ENCODE data around the gene KCNH2.

Gene KCNH2

GRCh38 chr7:150994838-150995510, 16.9 kb upstream of the KCNH2 start:
- no peak overlapping the region for H3K27ac ChIP-seq
- no peak for DNase-seq (ENCODE audit: low spot score)
- TF ChIP-seq CTCF (IDR thresholded peaks at IDR 0.05) = no peak
- peak overlapping the region; percentile 40 for H3K4me3 ChIP-seq

- TF ChIP-seq CTCF (IDR thresholded peaks at IDR 0.05) = no peak
- Histone ChIP-seq H3K27ac (peak overlapping the region in 1 of 2 donors; percentile 26), H3K4me3 (peak overlapping the region; percentile 40)
Measured at GRCh38 chr7:150994141-150994837, 16.2 kb upstream of the KCNH2 start.

GRCh38 chr7:150993511-150993910, 15.4 kb upstream of the KCNH2 start:
- no peak for DNase-seq (ENCODE audit: low spot score)
- Histone ChIP-seq H3K4me3 (peak overlapping the region; percentile 10), H3K27ac (peak overlapping the region in 1 of 2 donors; percentile 57)
- TF ChIP-seq CTCF (IDR thresholded peaks at IDR 0.05) = no peak

More at GRCh38 chr7:150994141-150994837, 16.2 kb upstream of the KCNH2 start:
- no peak for DNase-seq (ENCODE audit: low spot score)

DNA sequence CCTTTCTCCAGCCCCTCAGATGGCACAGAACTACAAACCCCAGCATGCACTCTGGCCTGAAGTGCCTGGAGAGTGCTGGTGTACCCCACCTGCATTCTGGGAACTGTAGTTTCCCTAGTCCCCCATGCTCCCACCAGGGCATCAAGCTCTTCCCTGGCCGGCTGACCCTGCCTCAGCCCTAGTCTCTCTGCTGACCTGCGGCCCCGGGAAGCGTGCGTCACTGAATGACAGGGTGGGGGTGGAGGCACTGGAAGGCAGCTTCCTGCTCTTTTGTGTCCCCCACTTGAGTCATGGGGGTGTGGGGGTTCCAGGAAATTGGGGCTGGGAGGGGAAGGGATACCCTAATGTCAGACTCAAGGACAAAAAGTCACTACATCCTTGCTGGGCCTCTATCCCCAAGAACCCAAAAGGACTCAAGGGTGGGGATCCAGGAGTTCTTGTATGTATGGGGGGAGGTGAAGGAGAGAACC, 14.7 kb upstream of the KCNH2 start:
- no peak for TF ChIP-seq CTCF (IDR thresholded peaks at IDR 0.05)
- peak overlapping the region in 1 of 2 donors; percentile 57 for H3K27ac ChIP-seq
- H3K4me3 ChIP-seq = no peak overlapping the region
- DNase-seq (ENCODE audit: low spot score) = no peak

- Histone ChIP-seq H3K4me3 (no peak overlapping the region), H3K27ac (peak overlapping the region in 1 of 2 donors; percentile 41)
- no peak for TF ChIP-seq CTCF (IDR thresholded peaks at IDR 0.05)
- no peak for DNase-seq (ENCODE audit: low spot score)
Measured at GRCh38 chr7:150992051-150992640, 14.0 kb upstream of the KCNH2 start.

GRCh38 chr7:150990416-150991186, 12.5 kb upstream of the KCNH2 start, which contains the start of gene NOS3:
TSS of gene NOS3 (plus strand) at chr7:150991017. CDS start at chr7:150993804, 2,787 bp downstream.
- no peak for DNase-seq (ENCODE audit: low spot score)
- Histone ChIP-seq H3K27ac (no peak within 1 kb of the TSS), H3K4me3 (no peak within 1 kb of the TSS)
- no peak for TF ChIP-seq CTCF (IDR thresholded peaks at IDR 0.05)
